Nephron (organoid): ENCODE data around the gene ANO10.

ENCODE experiments used
- H3K27ac Mint-ChIP-seq, 3 experiments: 2 replicates each; pipeline ENCODE4 v1.8.0; 2020; ENCODE audit warnings: mixed read lengths in 3 of 3, mild to moderate bottlenecking in 2 of 3, moderate library complexity in 1 of 3
- H3K27me3 Mint-ChIP-seq: 2 replicates; pipeline ENCODE4 v1.8.0; 2021; ENCODE audit warnings: low read depth, mild to moderate bottlenecking, moderate library complexity, mixed read lengths
- H3K36me3 Mint-ChIP-seq: 2 replicates; pipeline ENCODE4 v1.8.0; 2020; ENCODE audit warnings: low read depth, mixed read lengths
- H3K4me1 Mint-ChIP-seq: 2 replicates; pipeline ENCODE4 v1.8.0; 2020; ENCODE audit warnings: mixed read lengths
- H3K4me3 Mint-ChIP-seq, 3 experiments: 2 replicates each; pipeline ENCODE4 v1.8.0; 2020; ENCODE audit warnings: mild to moderate bottlenecking in 3 of 3, mixed read lengths in 3 of 3, moderate library complexity in 2 of 3
- H3K9me3 Mint-ChIP-seq: 2 replicates; pipeline ENCODE4 v1.8.0; 2020; ENCODE audit warnings: mixed read lengths
- TF ChIP-seq, protein P1 (sequence below), 3 experiments: fragments of 200-600 bp; sonication (generic); IDR thresholded peaks; one replicate each; pipeline ENCODE4 v1.5.0; 2021; ENCODE audit warnings: antibody characterized with exemption in 3 of 3; ENCODE audit not compliant: unreplicated experiment in 3 of 3

The ANO10 gene

DNA sequence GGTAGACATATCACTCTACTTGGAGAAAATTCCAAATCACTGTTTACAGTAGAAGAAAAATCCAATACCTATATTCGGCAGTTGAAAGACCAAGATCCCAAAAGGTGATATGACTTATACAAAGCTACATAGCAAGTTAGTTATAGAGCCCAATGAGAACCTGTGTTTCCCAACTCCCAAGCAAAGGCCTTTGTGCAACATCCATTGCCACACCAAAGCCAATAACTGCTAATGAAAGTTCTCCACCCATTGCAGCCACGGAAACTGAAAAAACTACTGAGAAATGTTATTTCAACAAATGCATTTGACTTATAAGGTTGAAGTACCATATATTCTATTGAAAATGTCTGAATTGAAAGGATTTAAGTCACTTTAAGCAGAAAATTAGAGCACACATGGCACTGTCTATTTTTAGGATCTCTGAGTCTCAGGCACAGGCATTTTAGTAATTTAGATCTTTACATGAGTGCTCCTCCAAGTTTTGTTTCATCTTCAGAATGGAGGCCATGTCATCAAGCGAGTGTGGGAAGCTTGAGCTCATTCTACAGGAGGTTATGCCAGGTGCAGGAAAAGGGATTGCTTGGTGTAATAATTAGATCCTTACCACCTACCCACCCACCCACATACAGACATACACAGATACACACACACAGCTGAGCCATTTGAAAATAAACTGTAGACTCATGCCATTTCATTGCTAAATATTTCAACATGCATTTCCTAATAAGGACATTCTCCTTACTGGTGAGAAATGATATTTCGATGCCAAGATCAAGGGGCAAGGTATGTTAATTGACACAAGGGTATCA lies 19.7 kb upstream of the ANO10 start:
- H3K36me3 Mint-ChIP-seq = no peaks in the 10 kb centered on the region
- no peaks in the 10 kb centered on the region for H3K9me3 Mint-ChIP-seq
- peaks cover 3% of the 10 kb centered on the region for H3K27me3 Mint-ChIP-seq
- no peak overlapping the region for H3K27ac Mint-ChIP-seq
- TF ChIP-seq, protein P1, sequence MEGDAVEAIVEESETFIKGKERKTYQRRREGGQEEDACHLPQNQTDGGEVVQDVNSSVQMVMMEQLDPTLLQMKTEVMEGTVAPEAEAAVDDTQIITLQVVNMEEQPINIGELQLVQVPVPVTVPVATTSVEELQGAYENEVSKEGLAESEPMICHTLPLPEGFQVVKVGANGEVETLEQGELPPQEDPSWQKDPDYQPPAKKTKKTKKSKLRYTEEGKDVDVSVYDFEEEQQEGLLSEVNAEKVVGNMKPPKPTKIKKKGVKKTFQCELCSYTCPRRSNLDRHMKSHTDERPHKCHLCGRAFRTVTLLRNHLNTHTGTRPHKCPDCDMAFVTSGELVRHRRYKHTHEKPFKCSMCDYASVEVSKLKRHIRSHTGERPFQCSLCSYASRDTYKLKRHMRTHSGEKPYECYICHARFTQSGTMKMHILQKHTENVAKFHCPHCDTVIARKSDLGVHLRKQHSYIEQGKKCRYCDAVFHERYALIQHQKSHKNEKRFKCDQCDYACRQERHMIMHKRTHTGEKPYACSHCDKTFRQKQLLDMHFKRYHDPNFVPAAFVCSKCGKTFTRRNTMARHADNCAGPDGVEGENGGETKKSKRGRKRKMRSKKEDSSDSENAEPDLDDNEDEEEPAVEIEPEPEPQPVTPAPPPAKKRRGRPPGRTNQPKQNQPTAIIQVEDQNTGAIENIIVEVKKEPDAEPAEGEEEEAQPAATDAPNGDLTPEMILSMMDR (IDR thresholded peaks at IDR 0.05; ENCODE audit: unreplicated experiment in 3 of 3) = no peak
- peaks cover 5% of the 10 kb centered on the region for H3K4me1 Mint-ChIP-seq
- no peak overlapping the region for H3K4me3 Mint-ChIP-seq

DNA sequence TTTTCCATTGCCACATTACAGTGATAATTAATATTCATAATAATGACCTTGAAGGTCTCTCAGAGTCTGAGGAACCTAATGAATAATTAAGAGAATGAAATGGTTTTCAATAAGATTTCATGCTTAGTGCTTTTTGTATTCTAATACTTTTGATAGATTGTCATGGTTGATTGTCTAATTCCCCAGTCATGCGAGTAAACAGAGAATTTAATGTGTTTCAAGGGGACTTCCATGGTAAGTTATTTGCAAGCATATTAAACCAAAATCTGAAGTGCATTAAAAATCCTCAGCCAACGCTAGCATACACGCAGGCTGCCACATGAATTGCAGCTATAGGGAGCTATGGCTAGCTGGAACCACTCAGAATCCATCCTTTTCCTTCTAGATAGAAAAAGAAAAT lies 18.9 kb upstream of the ANO10 start:
- peaks cover 13% of the 10 kb centered on the region for H3K4me1 Mint-ChIP-seq
- no peak overlapping the region for H3K27ac Mint-ChIP-seq
- TF ChIP-seq, protein P1 (IDR thresholded peaks at IDR 0.05; ENCODE audit: unreplicated experiment in 3 of 3) = no peak
- H3K4me3 Mint-ChIP-seq = no peak overlapping the region
- H3K27me3 Mint-ChIP-seq = peaks cover 3% of the 10 kb centered on the region
- H3K36me3 Mint-ChIP-seq = no peaks in the 10 kb centered on the region
- H3K9me3 Mint-ChIP-seq = no peaks in the 10 kb centered on the region

DNA sequence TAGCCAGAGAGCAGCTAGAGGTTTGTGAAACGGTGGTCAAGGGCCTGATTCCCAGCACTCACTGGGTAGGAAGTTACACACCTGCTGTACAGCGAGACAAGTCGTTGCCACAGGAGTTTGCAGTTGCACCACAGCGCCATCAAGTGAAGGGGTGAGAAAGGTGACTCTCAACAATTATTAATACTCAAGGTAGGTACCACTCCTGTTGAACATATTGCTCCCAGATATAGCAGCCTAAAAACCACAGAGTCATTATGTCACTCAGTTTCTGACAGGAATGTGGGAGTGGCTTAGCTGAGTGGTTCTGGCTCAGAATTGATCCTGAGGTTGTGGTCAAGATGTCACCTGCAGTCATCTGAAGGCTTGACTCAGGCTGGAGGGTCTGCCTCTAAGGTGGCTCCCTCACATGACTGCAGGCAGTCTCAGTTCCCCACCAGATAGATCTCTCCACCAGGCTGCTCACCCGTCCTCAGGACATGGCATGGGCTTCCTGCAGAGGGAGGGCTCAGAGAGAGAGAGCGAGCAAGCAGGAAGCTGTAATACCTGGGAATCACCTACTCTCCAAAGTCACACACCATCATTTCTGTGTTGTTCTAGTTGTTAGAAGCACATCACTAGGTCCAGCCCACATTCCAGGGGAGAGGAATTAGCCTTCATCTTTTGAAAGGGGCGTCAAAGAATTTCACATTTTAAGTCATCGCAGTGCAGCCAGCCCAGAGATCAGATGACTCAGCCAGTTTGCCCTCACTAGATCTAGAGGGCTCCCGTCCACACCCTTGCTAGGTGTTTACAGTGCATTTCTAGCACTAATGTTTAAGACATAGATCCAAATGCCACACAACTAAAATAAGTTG lies 17.0 kb upstream of the ANO10 start:
- Mint-ChIP-seq H3K4me3 (no peak overlapping the region), H3K27me3 (peaks cover 3% of the 10 kb centered on the region), H3K4me1 (peaks cover 13% of the 10 kb centered on the region), H3K27ac (no peak overlapping the region), H3K9me3 (peaks cover 2% of the 10 kb centered on the region), H3K36me3 (no peaks in the 10 kb centered on the region)
- TF ChIP-seq, protein P1 (IDR thresholded peaks at IDR 0.05; ENCODE audit: unreplicated experiment in 3 of 3) = no peak

- peaks cover 14% of the 10 kb centered on the region for H3K4me1 Mint-ChIP-seq
- no peak overlapping the region for H3K27ac Mint-ChIP-seq
- peaks cover 3% of the 10 kb centered on the region for H3K27me3 Mint-ChIP-seq
- peaks cover 2% of the 10 kb centered on the region for H3K9me3 Mint-ChIP-seq
- TF ChIP-seq, protein P1 (IDR thresholded peaks at IDR 0.05; ENCODE audit: unreplicated experiment in 3 of 3) = no peak
- no peak overlapping the region for H3K4me3 Mint-ChIP-seq
- no peaks in the 10 kb centered on the region for H3K36me3 Mint-ChIP-seq
Measured at GRCh38 chr3:43637702-43638101, 15.9 kb upstream of the ANO10 start.

DNA sequence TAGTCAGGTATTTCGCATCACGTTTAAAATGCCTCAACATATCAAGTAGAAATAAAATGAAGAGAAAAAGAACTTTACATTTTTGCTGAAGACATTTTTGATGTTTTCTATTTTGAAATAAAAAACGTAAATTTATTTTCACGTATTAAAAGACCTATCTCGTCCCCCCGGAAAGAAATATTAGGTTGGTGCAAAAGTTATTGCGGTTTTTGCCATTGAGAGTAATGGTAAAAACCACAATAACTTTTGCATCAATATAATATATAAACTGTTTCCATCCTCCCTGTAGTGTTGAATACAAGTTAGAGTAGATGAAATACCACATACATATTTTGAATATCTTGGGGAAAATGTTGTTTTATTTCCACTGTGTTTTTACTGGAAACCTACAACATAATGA lies 11.2 kb upstream of the ANO10 start:
- H3K9me3 Mint-ChIP-seq = peaks cover 2% of the 10 kb centered on the region
- no peak overlapping the region for H3K27ac Mint-ChIP-seq
- H3K36me3 Mint-ChIP-seq = no peaks in the 10 kb centered on the region
- TF ChIP-seq, protein P1 (IDR thresholded peaks at IDR 0.05; ENCODE audit: unreplicated experiment in 3 of 3) = no peak
- H3K4me1 Mint-ChIP-seq = peaks cover 14% of the 10 kb centered on the region
- no peaks in the 10 kb centered on the region for H3K27me3 Mint-ChIP-seq
- H3K4me3 Mint-ChIP-seq = no peak overlapping the region
